ENCODE measurements around the gene GPR132. TPM values are rescaled to one million over a fixed set of nuclear protein-coding genes. Genes with fewer than 3 reads are reported as not detected.
A peak's percentile ranks its signal among the peaks of the same experiment; 100 is the strongest.

Gene GPR132
- total RNA-seq, 1 donor from 2014 or later: 0.24 TPM

- H3K27ac Mint-ChIP-seq: peak overlapping the region; percentile 86
Observed at GRCh38 chr14:105092171-105093037, 27.2 kb upstream of the GPR132 start.

GRCh38 chr14:105091517-105092170 is 26.4 kb upstream of the GPR132 start:
- no peak for DNase-seq (ENCODE audit: extremely low spot score, unreplicated experiment)
- TF ChIP-seq CTCF (conservative IDR thresholded peaks at IDR 0.05): no peak
- Mint-ChIP-seq H3K27me3 (peaks cover 3% of the 10 kb centered on the region), H3K4me1 (ENCODE audit: unreplicated experiment) (peaks cover 11% of the 10 kb centered on the region), H3K9me3 (no peaks in the 10 kb centered on the region), H3K4me3 (peak overlapping the region; percentile 87), H3K27ac (peak overlapping the region; percentile 86), H3K36me3 (peaks cover 5% of the 10 kb centered on the region)

More at GRCh38 chr14:105092171-105093037, 27.2 kb upstream of the GPR132 start:
- no peak for DNase-seq (ENCODE audit: extremely low spot score, unreplicated experiment)
- TF ChIP-seq CTCF (conservative IDR thresholded peaks at IDR 0.05): no peak
- no peaks in the 10 kb centered on the region for H3K9me3 Mint-ChIP-seq
- H3K27me3 Mint-ChIP-seq: peaks cover 3% of the 10 kb centered on the region
- peak overlapping the region; percentile 87 for H3K4me3 Mint-ChIP-seq
- H3K36me3 Mint-ChIP-seq: peaks cover 8% of the 10 kb centered on the region
- peaks cover 11% of the 10 kb centered on the region for H3K4me1 Mint-ChIP-seq (ENCODE audit: unreplicated experiment)

- H3K27ac Mint-ChIP-seq: peak overlapping the region; percentile 86
Observed at GRCh38 chr14:105091054-105091516, 25.9 kb upstream of the GPR132 start.

GRCh38 chr14:105090493-105091053 is 25.3 kb upstream of the GPR132 start:
- peaks cover under 1% of the 10 kb centered on the region for H3K36me3 Mint-ChIP-seq
- peaks cover 3% of the 10 kb centered on the region for H3K27me3 Mint-ChIP-seq
- H3K9me3 Mint-ChIP-seq: no peaks in the 10 kb centered on the region
- TF ChIP-seq CTCF (conservative IDR thresholded peaks at IDR 0.05): peak; percentile 97
- H3K4me1 Mint-ChIP-seq (ENCODE audit: unreplicated experiment): peaks cover 11% of the 10 kb centered on the region
- H3K27ac Mint-ChIP-seq: peak overlapping the region; percentile 86
- peak; percentile 92 for DNase-seq (ENCODE audit: extremely low spot score, unreplicated experiment)
- peak overlapping the region; percentile 79 for H3K4me3 Mint-ChIP-seq

More at GRCh38 chr14:105091054-105091516, 25.9 kb upstream of the GPR132 start:
- Mint-ChIP-seq H3K4me1 (ENCODE audit: unreplicated experiment) (peaks cover 11% of the 10 kb centered on the region), H3K9me3 (no peaks in the 10 kb centered on the region), H3K36me3 (peaks cover 4% of the 10 kb centered on the region), H3K27me3 (peaks cover 3% of the 10 kb centered on the region), H3K4me3 (no peak overlapping the region)
- DNase-seq (ENCODE audit: extremely low spot score, unreplicated experiment): no peak
- no peak for TF ChIP-seq CTCF (conservative IDR thresholded peaks at IDR 0.05)

GRCh38 chr14:105089746-105090492 is 24.7 kb upstream of the GPR132 start:
- Mint-ChIP-seq H3K4me3 (no peak overlapping the region), H3K27me3 (peaks cover 3% of the 10 kb centered on the region), H3K27ac (peak overlapping the region; percentile 86), H3K4me1 (ENCODE audit: unreplicated experiment) (peaks cover 11% of the 10 kb centered on the region), H3K9me3 (no peaks in the 10 kb centered on the region), H3K36me3 (no peaks in the 10 kb centered on the region)
- DNase-seq (ENCODE audit: extremely low spot score, unreplicated experiment): no peak
- TF ChIP-seq CTCF (conservative IDR thresholded peaks at IDR 0.05): no peak

Data from type B pancreatic cell (in vitro differentiated cells).